Astrocyte of the spinal cord (primary cell): ENCODE measurements around the gene CLCN4.

Experiments used
- DNase-seq: peaks from one replicate; pipeline ENCODE4 v3.0.0; 2011; ENCODE audit warnings: low read depth, low spot score
- H3K4me3 ChIP-seq: 2 replicates; pipeline ENCODE4 v1.5.1; 2011; ENCODE audit warnings: low read depth, mild to moderate bottlenecking, low read length, moderate library complexity
- CTCF ChIP-seq: IDR thresholded peaks from 2 replicates; pipeline ENCODE4 v1.5.1; 2012; ENCODE audit warnings: low read depth, mild to moderate bottlenecking, low read length, inconsistent platforms
- in situ Hi-C: cut with HindIII; loops from 2 replicates; pipeline ENCODE4 v1.10.0; 2017; ENCODE audit warnings: low sequenced_read_pairs

Gene CLCN4

GRCh38 chrX:10190367-10190766, 33.6 kb downstream of the CLCN4 start:
- TF ChIP-seq CTCF: peak; percentile 63
- in situ Hi-C loops: loop anchor here (25.0 kb wide), 1 partner anchor 947 kb away; no protein-coding TSS in a partner anchor
- H3K4me3 ChIP-seq: no peak overlapping the region
- DNase-seq: peak; percentile 80

- no peak for DNase-seq
- in situ Hi-C loops: loop anchor here (25.0 kb wide), 1 partner anchor 944 kb away; no protein-coding TSS in a partner anchor
These were observed 36.8 kb downstream of the CLCN4 start for GRCh38 chrX:10193587-10193986.

GRCh38 chrX:10195425-10195824, 38.6 kb downstream of the CLCN4 start:
- no peak for DNase-seq
- no peak overlapping the region for H3K4me3 ChIP-seq
- no peak for TF ChIP-seq CTCF
- in situ Hi-C loops: loop anchor here (25.0 kb wide), 1 partner anchor 942 kb away; no protein-coding TSS in a partner anchor

More at GRCh38 chrX:10193587-10193986, 36.8 kb downstream of the CLCN4 start:
- no peak overlapping the region for H3K4me3 ChIP-seq
- TF ChIP-seq CTCF: no peak

- no peak overlapping the region for H3K4me3 ChIP-seq
- TF ChIP-seq CTCF: no peak
- in situ Hi-C loops: loop anchor here (25.0 kb wide), 1 partner anchor 941 kb away; no protein-coding TSS in a partner anchor
- no peak for DNase-seq
These were observed 39.2 kb downstream of the CLCN4 start for GRCh38 chrX:10195947-10196346.

- peak; percentile 30 for DNase-seq
These were observed 40.8 kb downstream of the CLCN4 start for GRCh38 chrX:10197279-10198210.

GRCh38 chrX:10198254-10198653, 41.5 kb downstream of the CLCN4 start:
- no peak for TF ChIP-seq CTCF
- H3K4me3 ChIP-seq: no peak overlapping the region
- DNase-seq: no peak
- in situ Hi-C loops: loop anchor here (25.0 kb wide), 1 partner anchor 939 kb away; no protein-coding TSS in a partner anchor

More at GRCh38 chrX:10197279-10198210, 40.8 kb downstream of the CLCN4 start:
- H3K4me3 ChIP-seq: no peak overlapping the region
- in situ Hi-C loops: loop anchor here (25.0 kb wide), 1 partner anchor 940 kb away; no protein-coding TSS in a partner anchor
- no peak for TF ChIP-seq CTCF
